ENCODE results near the gene ADARB1. TPM values are rescaled to one million over a fixed set of nuclear protein-coding genes. Genes with fewer than 3 reads are reported as not detected.

Gene ADARB1
- total and polyA plus RNA-seq, 2 of the 8 experiments (the other 6 are each of a cell fraction or from before 2014, with no cell fraction given) = 4.7 to 14.9 TPM

DNA sequence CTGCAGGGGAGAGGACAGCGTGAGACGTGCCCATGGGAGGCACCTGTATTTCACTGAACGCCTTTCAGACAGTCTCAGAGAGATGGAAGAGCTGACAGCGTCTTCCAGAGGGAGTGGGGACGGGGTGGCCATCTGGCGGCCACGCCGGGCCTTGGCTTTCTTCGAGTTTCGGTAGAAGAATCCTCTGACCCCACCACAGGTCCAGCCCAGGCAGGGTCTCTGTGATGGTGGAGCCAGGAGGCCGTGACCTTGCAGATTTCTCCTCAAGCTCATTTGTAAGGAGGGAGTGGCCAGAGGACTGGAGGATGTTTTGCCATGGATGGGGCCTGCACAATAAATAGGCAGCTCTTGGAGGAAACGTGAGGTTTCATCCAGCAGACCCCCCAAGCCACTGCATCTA, 47.6 kb upstream of the ADARB1 start:
- no peak overlapping the region for H3K14ac ChIP-seq (ENCODE audit: insufficient read length)
- peaks cover 0 to 3% of the 10 kb centered on the region in 2 experiments; a peak in 1 of 4 replicates for H3K9me3 ChIP-seq (ENCODE audit: insufficient read depth in 2 of 2, low read depth in 1 of 2, low read length in 1 of 2)
- H2BK120ac ChIP-seq (replicated peaks; ENCODE audit: low read depth, low read length) = no peak overlapping the region
- no peak overlapping the region for H2BK20ac ChIP-seq (ENCODE audit: low read length)
- ChIA-PET POLR2A (ENCODE audit: partially characterized antibody) (interaction anchor here (0.5 to 1.4 kb wide), 3 partner anchors 10 to 86 kb away, joined by 3 read pairs; no protein-coding TSS in a partner anchor), CTCF (ENCODE audit: partially characterized antibody) (interaction anchor here (0.6 to 2.0 kb wide), 16 partner anchors 9 to 765 kb away, joined by 3 to 13 read pairs (median 3); partner anchors contain the start of gene ADARB1)
- H2AFZ ChIP-seq (ENCODE audit: low read length) = no peak overlapping the region
- no peak overlapping the region for H2BK15ac ChIP-seq (ENCODE audit: low read length)
- no peak overlapping the region for H3K4me3 ChIP-seq (ENCODE audit: extremely low read depth in 1 of 4, insufficient read depth in 2 of 4, low read depth in 3 of 4, low read length in 4 of 4)
- H3K79me1 ChIP-seq (ENCODE audit: low read depth, low read length) = peaks cover 3% of the 10 kb centered on the region; the same call in 1 of the 2 replicates
- no peaks in the 10 kb centered on the region for H3K23me2 ChIP-seq (ENCODE audit: low read depth, low read length)
- H3K27ac ChIP-seq (ENCODE audit: low read depth, low read length) = no peak overlapping the region
- no peak overlapping the region for H3K4ac ChIP-seq (replicated peaks; ENCODE audit: insufficient read length, low read depth, low read length)
- no peak overlapping the region for H4K5ac ChIP-seq (ENCODE audit: insufficient read length, low read depth, low read length)
- no peaks in the 10 kb centered on the region for H3K36me3 ChIP-seq (ENCODE audit: control insufficient read depth in 2 of 4, insufficient read depth in 4 of 4, low read length in 3 of 4)
- H3K9ac ChIP-seq (replicated peaks in 1 of 4; ENCODE audit: extremely low read depth in 1 of 4, low read depth in 3 of 4, low read length in 3 of 4) = no peak overlapping the region
- H3K18ac ChIP-seq (ENCODE audit: extremely low read depth, low read length) = no peak overlapping the region; the same call in 1 of the 2 replicates
- FAIRE-seq = no peak
- no peak overlapping the region; the same call in 1 of the 2 replicates for H4K8ac ChIP-seq (ENCODE audit: extremely low read depth, insufficient read depth, low read length)
- peak; percentile 31 to 44; a peak in 3 of 4 replicates for TF ChIP-seq RAD21 (IDR thresholded peaks at IDR 0.05 in 1 of 2, conservative IDR thresholded peaks at IDR 0.05 in 1 of 2; ENCODE audit: low read depth in 2 of 2, low read length in 2 of 2)
- TF ChIP-seq, protein P1, sequence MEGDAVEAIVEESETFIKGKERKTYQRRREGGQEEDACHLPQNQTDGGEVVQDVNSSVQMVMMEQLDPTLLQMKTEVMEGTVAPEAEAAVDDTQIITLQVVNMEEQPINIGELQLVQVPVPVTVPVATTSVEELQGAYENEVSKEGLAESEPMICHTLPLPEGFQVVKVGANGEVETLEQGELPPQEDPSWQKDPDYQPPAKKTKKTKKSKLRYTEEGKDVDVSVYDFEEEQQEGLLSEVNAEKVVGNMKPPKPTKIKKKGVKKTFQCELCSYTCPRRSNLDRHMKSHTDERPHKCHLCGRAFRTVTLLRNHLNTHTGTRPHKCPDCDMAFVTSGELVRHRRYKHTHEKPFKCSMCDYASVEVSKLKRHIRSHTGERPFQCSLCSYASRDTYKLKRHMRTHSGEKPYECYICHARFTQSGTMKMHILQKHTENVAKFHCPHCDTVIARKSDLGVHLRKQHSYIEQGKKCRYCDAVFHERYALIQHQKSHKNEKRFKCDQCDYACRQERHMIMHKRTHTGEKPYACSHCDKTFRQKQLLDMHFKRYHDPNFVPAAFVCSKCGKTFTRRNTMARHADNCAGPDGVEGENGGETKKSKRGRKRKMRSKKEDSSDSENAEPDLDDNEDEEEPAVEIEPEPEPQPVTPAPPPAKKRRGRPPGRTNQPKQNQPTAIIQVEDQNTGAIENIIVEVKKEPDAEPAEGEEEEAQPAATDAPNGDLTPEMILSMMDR (IDR thresholded peaks at IDR 0.05; ENCODE audit: control extremely low read depth in 1 of 3, insufficient read depth in 1 of 3, low read depth in 1 of 3, low read length in 3 of 3) = peak in 2 of 3 experiments; percentile 22 to 28; a peak in 2 of 4 replicates
- no peak for TF ChIP-seq MAFK (IDR thresholded peaks at IDR 0.05; ENCODE audit: low read depth, low read length)
- H2AK5ac ChIP-seq (ENCODE audit: low read depth, low read length) = no peak overlapping the region
- H2BK12ac ChIP-seq (ENCODE audit: low read depth, low read length) = no peak overlapping the region; the same call in 1 of the 2 replicates
- H4K91ac ChIP-seq (replicated peaks; ENCODE audit: insufficient read length, low read length) = no peak overlapping the region
- no peak overlapping the region for H2BK5ac ChIP-seq (ENCODE audit: low read depth, low read length)
- H3K27me3 ChIP-seq (replicated peaks in 1 of 4; ENCODE audit: control insufficient read depth in 3 of 4, extremely low read depth in 1 of 4, insufficient read depth in 3 of 4, low read length in 3 of 4) = no peaks in the 10 kb centered on the region; a peak in 2 of 7 replicates
- H3K23ac ChIP-seq (ENCODE audit: insufficient read length) = no peak overlapping the region
- DNase-seq (ENCODE audit: low read depth in 1 of 2, low spot score in 2 of 2) = peak in 1 of 2 experiments; percentile 45
- peaks cover 7 to 30% (median 24%) of the 10 kb centered on the region in 4 experiments for H3K4me1 ChIP-seq (replicated peaks in 1 of 4; ENCODE audit: control insufficient read depth in 3 of 4, insufficient read depth in 4 of 4, low read length in 3 of 4)
- no peaks in the 10 kb centered on the region for H3K79me2 ChIP-seq (ENCODE audit: control insufficient read depth in 1 of 2, insufficient read depth in 2 of 2, low read length in 2 of 2)
- H3K4me2 ChIP-seq (ENCODE audit: insufficient read depth in 1 of 2, low read depth in 2 of 2, low read length in 2 of 2) = no peak overlapping the region
- WGBS, 2 experiments (ENCODE audit: extremely low coverage in 1 of 2, insufficient coverage in 1 of 2, insufficient read length in 1 of 2, insufficient replicate concordance in 2 of 2, low coverage in 1 of 2, low lambda C conversion rate in 2 of 2, missing lambda C conversion rate in 1 of 2) = 86% methylated on average over 12 of the region's 12 CpGs; no CpG with 5 or more reads in 1 of the 2 experiments
- H4K20me1 ChIP-seq (replicated peaks in 1 of 2; ENCODE audit: control insufficient read depth in 1 of 2, insufficient read depth in 2 of 2, low read length in 2 of 2) = peaks cover 0 to 1% of the 10 kb centered on the region in 2 experiments
- H3K56ac ChIP-seq (replicated peaks; ENCODE audit: insufficient read length, low read depth, low read length) = no peak overlapping the region

All from H1 (cell line).